Ovary (tissue), 3 donors: ENCODE results near the gene LDAH.

Experiments
- EP300 ChIP-seq: sonication (generic); formaldehyde crosslinking; IDR thresholded peaks from one replicate; pipeline ENCODE4 v1.6.1; 2017; ENCODE audit warnings: antibody characterized with exemption
- POLR2A ChIP-seq: fragments of 450-650 bp; IDR thresholded peaks from one replicate; pipeline ENCODE4 v1.6.1; 2017; ENCODE audit warnings: antibody characterized with exemption, mild to moderate bottlenecking, moderate library complexity
- TF ChIP-seq, protein P1 (sequence below), 3 donors: fragments of 450-650 bp in 2 of 3; fragments of 200-600 bp in 1 of 3; IDR thresholded peaks; one replicate each; pipeline versions ENCODE4 v1.5.1 to v1.8.0; 2016 to 2022; ENCODE audit warnings: antibody characterized with exemption in 3 of 3, mild to moderate bottlenecking in 1 of 3
- donor health status: DM: no; HTN: no; CAD: no.

GRCh38 chr2:20855456-20855855 lies 32.6 kb upstream of the LDAH start:
- TF ChIP-seq, protein P1, sequence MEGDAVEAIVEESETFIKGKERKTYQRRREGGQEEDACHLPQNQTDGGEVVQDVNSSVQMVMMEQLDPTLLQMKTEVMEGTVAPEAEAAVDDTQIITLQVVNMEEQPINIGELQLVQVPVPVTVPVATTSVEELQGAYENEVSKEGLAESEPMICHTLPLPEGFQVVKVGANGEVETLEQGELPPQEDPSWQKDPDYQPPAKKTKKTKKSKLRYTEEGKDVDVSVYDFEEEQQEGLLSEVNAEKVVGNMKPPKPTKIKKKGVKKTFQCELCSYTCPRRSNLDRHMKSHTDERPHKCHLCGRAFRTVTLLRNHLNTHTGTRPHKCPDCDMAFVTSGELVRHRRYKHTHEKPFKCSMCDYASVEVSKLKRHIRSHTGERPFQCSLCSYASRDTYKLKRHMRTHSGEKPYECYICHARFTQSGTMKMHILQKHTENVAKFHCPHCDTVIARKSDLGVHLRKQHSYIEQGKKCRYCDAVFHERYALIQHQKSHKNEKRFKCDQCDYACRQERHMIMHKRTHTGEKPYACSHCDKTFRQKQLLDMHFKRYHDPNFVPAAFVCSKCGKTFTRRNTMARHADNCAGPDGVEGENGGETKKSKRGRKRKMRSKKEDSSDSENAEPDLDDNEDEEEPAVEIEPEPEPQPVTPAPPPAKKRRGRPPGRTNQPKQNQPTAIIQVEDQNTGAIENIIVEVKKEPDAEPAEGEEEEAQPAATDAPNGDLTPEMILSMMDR (IDR thresholded peaks at IDR 0.05) = no peak
- no peak for TF ChIP-seq EP300
- TF ChIP-seq POLR2A = no peak
